ENCODE measurements around the gene FCN1. TPM values are rescaled to one million over a fixed set of nuclear protein-coding genes. Genes with fewer than 3 reads are reported as not detected.

FCN1 gene
- total and polyA plus RNA-seq, 2 of the 8 experiments (the other 6 are each of a cell fraction or from before 2014, with no cell fraction given) = not detected

DNA sequence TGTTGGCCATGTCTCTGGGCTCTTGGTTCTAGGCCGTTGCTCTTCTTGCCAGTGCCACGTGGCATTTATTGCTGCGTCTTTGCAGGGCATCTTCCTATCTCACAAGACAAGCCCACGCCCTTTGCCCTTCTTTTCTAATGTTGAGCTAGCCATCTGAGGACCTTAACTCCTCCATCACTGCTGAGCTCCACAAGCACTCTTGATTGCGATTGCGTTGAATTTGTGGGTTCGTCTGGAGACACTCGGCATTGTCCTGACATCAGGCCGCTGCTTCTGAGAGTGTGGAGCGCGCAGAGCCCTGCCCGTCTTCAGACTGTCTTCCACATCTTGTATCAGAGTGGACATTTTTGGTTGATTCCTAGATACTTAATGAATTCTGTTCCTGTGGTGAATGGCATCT is 14.5 kb upstream of the FCN1 start:
- H3K36me3 ChIP-seq (ENCODE audit: control insufficient read depth in 2 of 4, insufficient read depth in 4 of 4, low read length in 3 of 4) = no peaks in the 10 kb centered on the region
- H2AFZ ChIP-seq (ENCODE audit: low read length) = no peak overlapping the region
- H3K4me3 ChIP-seq (ENCODE audit: extremely low read depth in 1 of 4, insufficient read depth in 2 of 4, low read depth in 3 of 4, low read length in 4 of 4) = no peak overlapping the region
- no peaks in the 10 kb centered on the region for H3K23me2 ChIP-seq (ENCODE audit: low read depth, low read length)
- no peak overlapping the region for H3K18ac ChIP-seq (ENCODE audit: extremely low read depth, low read length)
- H3K9me3 ChIP-seq (ENCODE audit: insufficient read depth in 2 of 2, low read depth in 1 of 2, low read length in 1 of 2) = no peaks in the 10 kb centered on the region
- H2BK15ac ChIP-seq (ENCODE audit: low read length) = no peak overlapping the region
- no peak overlapping the region for H4K5ac ChIP-seq (ENCODE audit: insufficient read length, low read depth, low read length)
- H3K4me1 ChIP-seq (replicated peaks in 1 of 4; ENCODE audit: control insufficient read depth in 3 of 4, insufficient read depth in 4 of 4, low read length in 3 of 4) = peaks cover 0 to 7% (median 3%) of the 10 kb centered on the region in 4 experiments; a peak in 4 of 7 replicates
- no peak overlapping the region for H3K23ac ChIP-seq (ENCODE audit: insufficient read length)
- no peak overlapping the region for H3K56ac ChIP-seq (replicated peaks; ENCODE audit: insufficient read length, low read depth, low read length)
- 92% methylated on average over 12 of the region's 12 CpGs; no CpG with 5 or more reads in 1 of the 2 experiments for WGBS, 2 experiments (ENCODE audit: extremely low coverage in 1 of 2, insufficient coverage in 1 of 2, insufficient read length in 1 of 2, insufficient replicate concordance in 2 of 2, low coverage in 1 of 2, low lambda C conversion rate in 2 of 2, missing lambda C conversion rate in 1 of 2)
- FAIRE-seq = no peak
- no peak overlapping the region for H3K9ac ChIP-seq (replicated peaks in 1 of 4; ENCODE audit: extremely low read depth in 1 of 4, low read depth in 3 of 4, low read length in 3 of 4)
- no peak overlapping the region for H2BK5ac ChIP-seq (ENCODE audit: low read depth, low read length)
- ChIA-PET CTCF (ENCODE audit: partially characterized antibody) (interaction anchor here (1.3 kb wide), 1 partner anchor 50 kb away, joined by 4 read pairs; no protein-coding TSS in a partner anchor), POLR2A (ENCODE audit: partially characterized antibody) (no interaction called here)
- no peak overlapping the region for H2BK120ac ChIP-seq (replicated peaks; ENCODE audit: low read depth, low read length)
- no peaks in the 10 kb centered on the region for H3K79me1 ChIP-seq (ENCODE audit: low read depth, low read length)
- TF ChIP-seq RFX5 (IDR thresholded peaks at IDR 0.05; ENCODE audit: borderline replicate concordance, low read depth, low read length) (no peak), TBP (IDR thresholded peaks at IDR 0.05; ENCODE audit: low read depth, low read length) (no peak), SIX5 (IDR thresholded peaks at IDR 0.05; ENCODE audit: low read depth, low read length) (no peak), POLR2A (IDR thresholded peaks at IDR 0.05; ENCODE audit: control extremely low read depth in 1 of 2, low read depth in 2 of 2, low read length in 2 of 2) (no peak), CHD1 (IDR thresholded peaks at IDR 0.05; ENCODE audit: low read depth, low read length) (no peak), FOSL1 (IDR thresholded peaks at IDR 0.05; ENCODE audit: insufficient read depth, low read depth, low read length) (no peak), CEBPB (IDR thresholded peaks at IDR 0.05; ENCODE audit: low read depth, low read length) (no peak), JUN (IDR thresholded peaks at IDR 0.05; ENCODE audit: low read depth, low read length) (no peak), SP1 (IDR thresholded peaks at IDR 0.05; ENCODE audit: low read depth, low read length) (no peak), YY1 (IDR thresholded peaks at IDR 0.05; ENCODE audit: low read depth, low read length) (no peak), POU5F1 (IDR thresholded peaks at IDR 0.05; ENCODE audit: low read depth, low read length) (no peak), EP300 (IDR thresholded peaks at IDR 0.05; ENCODE audit: borderline replicate concordance in 1 of 2, low read depth in 2 of 2, low read length in 2 of 2) (no peak), SP4 (IDR thresholded peaks at IDR 0.05; ENCODE audit: low read length) (no peak), SRF (IDR thresholded peaks at IDR 0.05; ENCODE audit: low read depth, low read length) (no peak), CREB1 (IDR thresholded peaks at IDR 0.05) (no peak), SIRT6 (IDR thresholded peaks at IDR 0.05; ENCODE audit: low read length) (no peak)
- no peak overlapping the region for H3K4me2 ChIP-seq (ENCODE audit: insufficient read depth in 1 of 2, low read depth in 2 of 2, low read length in 2 of 2)
- no peak for DNase-seq (ENCODE audit: low read depth in 1 of 2, low spot score in 2 of 2)
- H4K8ac ChIP-seq (ENCODE audit: extremely low read depth, insufficient read depth, low read length) = no peak overlapping the region
- no peak overlapping the region for H3K27ac ChIP-seq (ENCODE audit: low read depth, low read length)
- no peak overlapping the region for H3K4ac ChIP-seq (replicated peaks; ENCODE audit: insufficient read length, low read depth, low read length)
- H4K91ac ChIP-seq (replicated peaks; ENCODE audit: insufficient read length, low read length) = no peak overlapping the region
- no peak overlapping the region for H2BK20ac ChIP-seq (ENCODE audit: low read length)
- H3K14ac ChIP-seq (ENCODE audit: insufficient read length) = no peak overlapping the region
- H3K79me2 ChIP-seq (ENCODE audit: control insufficient read depth in 1 of 2, insufficient read depth in 2 of 2, low read length in 2 of 2) = no peaks in the 10 kb centered on the region
- H3K27me3 ChIP-seq (replicated peaks in 1 of 4; ENCODE audit: control insufficient read depth in 3 of 4, extremely low read depth in 1 of 4, insufficient read depth in 3 of 4, low read length in 3 of 4) = no peaks in the 10 kb centered on the region
- no peaks in the 10 kb centered on the region for H4K20me1 ChIP-seq (replicated peaks in 1 of 2; ENCODE audit: control insufficient read depth in 1 of 2, insufficient read depth in 2 of 2, low read length in 2 of 2)
- no peak overlapping the region for H2BK12ac ChIP-seq (ENCODE audit: low read depth, low read length)
- no peak overlapping the region for H2AK5ac ChIP-seq (ENCODE audit: low read depth, low read length)

Data from H1 (cell line).